Neural cell (in vitro differentiated cells): Measurements from ENCODE around the gene PTPRD. TPM values are rescaled to one million over a fixed set of nuclear protein-coding genes. Genes with fewer than 3 reads are reported as not detected.

Experiments used
- H2AFZ ChIP-seq: fragments of 200-600, 300-800 bp; sonication (generic), shearing (Covaris generic); 2 replicates; pipeline ENCODE4 v1.6.0; 2014; ENCODE audit warnings: low read depth, mild to moderate bottlenecking, antibody characterized with exemption, low read length, moderate library complexity
- H3F3A ChIP-seq: fragments of 200-600 bp; shearing (Covaris generic); 2 replicates; pipeline ENCODE4 v1.6.1; 2016; ENCODE audit warnings: mild to moderate bottlenecking, moderate library complexity, mixed read lengths, antibody characterized with exemption, low read length; ENCODE audit not compliant: insufficient read depth, poor library complexity, severe bottlenecking
- H3K27ac ChIP-seq: fragments of 200-600, 300-800 bp; sonication (generic), shearing (Covaris generic); 2 replicates; pipeline ENCODE4 v1.5.1; 2014; ENCODE audit warnings: mild to moderate bottlenecking, low read length, moderate library complexity
- H3K27me3 ChIP-seq: fragments of 300-800, 200-600 bp; sonication (generic), shearing (Covaris generic); 2 replicates; pipeline ENCODE4 v1.6.0; 2014; ENCODE audit warnings: mild to moderate bottlenecking, low read depth, low read length, moderate library complexity; ENCODE audit not compliant: insufficient read depth
- H3K36me3 ChIP-seq: fragments of 300-800, 200-600 bp; sonication (generic), shearing (Covaris generic); 2 replicates; pipeline ENCODE4 v1.5.1; 2014; ENCODE audit warnings: mild to moderate bottlenecking, antibody characterized with exemption, low read length, moderate library complexity; ENCODE audit not compliant: insufficient read depth
- H3K4me2 ChIP-seq: fragments of 300-800, 200-600 bp; sonication (generic), shearing (Covaris generic); 2 replicates; pipeline ENCODE4 v1.6.0; 2014; ENCODE audit warnings: mild to moderate bottlenecking, low read length
- H3K4me3 ChIP-seq: fragments of 300-800, 200-600 bp; sonication (generic), shearing (Covaris generic); 2 replicates; pipeline ENCODE4 v1.5.1; 2014; ENCODE audit warnings: mild to moderate bottlenecking, low read length, moderate library complexity
- H3K79me2 ChIP-seq: fragments of 200-600 bp; shearing (Covaris generic); replicated peaks from 2 replicates; pipeline ENCODE4 v1.6.0; 2014; ENCODE audit warnings: mild to moderate bottlenecking, low read length, moderate library complexity; ENCODE audit not compliant: insufficient read depth
- H3K9ac ChIP-seq: fragments of 300-800, 200-600 bp; sonication (generic), shearing (Covaris generic); 2 replicates; pipeline ENCODE4 v1.6.1; 2016; ENCODE audit warnings: mild to moderate bottlenecking, low read length, mixed read lengths
- H3K9me2 ChIP-seq: fragments of 200-600 bp; shearing (Covaris generic); 2 replicates; pipeline ENCODE4 v1.6.1; 2016; ENCODE audit warnings: mild to moderate bottlenecking, low read length, mixed read lengths; ENCODE audit not compliant: insufficient read depth
- H3K9me3 ChIP-seq: fragments of 200-600, 300-800 bp; sonication (generic), shearing (Covaris generic); 2 replicates; pipeline ENCODE4 v1.6.1; 2016; ENCODE audit warnings: mild to moderate bottlenecking, mixed run types, low read length, moderate library complexity, mixed read lengths
- H4K20me1 ChIP-seq: fragments of 200-600 bp; shearing (Covaris generic); 2 replicates; pipeline ENCODE4 v1.6.1; 2016; ENCODE audit warnings: mild to moderate bottlenecking, mixed run types; ENCODE audit not compliant: insufficient read depth
- CTCF ChIP-seq: fragments of 450-650 bp; IDR thresholded peaks from 2 replicates; pipeline ENCODE4 v1.5.1; 2014; ENCODE audit warnings: antibody characterized with exemption, mild to moderate bottlenecking, moderate library complexity; ENCODE audit not compliant: poor library complexity, severe bottlenecking
- EP300 ChIP-seq: fragments of 450-650 bp; conservative IDR thresholded peaks from 2 replicates; pipeline ENCODE4 v1.6.1; 2014; ENCODE audit warnings: antibody characterized with exemption, mild to moderate bottlenecking, moderate library complexity; ENCODE audit not compliant: poor library complexity, severe bottlenecking
- EZH2 ChIP-seq: fragments of 200-600, 300-800 bp; shearing (Covaris generic), sonication (generic); IDR thresholded peaks from 2 replicates; pipeline ENCODE4 v1.6.1; 2014; ENCODE audit warnings: antibody characterized with exemption, low read length, borderline replicate concordance, mild to moderate bottlenecking; ENCODE audit not compliant: insufficient read depth, poor library complexity, severe bottlenecking
- MXI1 ChIP-seq: fragments of 450-650 bp; conservative IDR thresholded peaks from 2 replicates; pipeline ENCODE4 v1.6.1; 2014; ENCODE audit warnings: antibody characterized with exemption, mild to moderate bottlenecking; ENCODE audit not compliant: poor library complexity, severe bottlenecking
- POLR2AphosphoS5 ChIP-seq: IDR thresholded peaks from 2 replicates; pipeline ENCODE4 v1.6.1; 2012
- RAD21 ChIP-seq: fragments of 450-650 bp; conservative IDR thresholded peaks from 2 replicates; pipeline ENCODE4 v1.6.1; 2014; ENCODE audit warnings: antibody characterized with exemption, mild to moderate bottlenecking, moderate library complexity
- REST ChIP-seq: IDR thresholded peaks from 2 replicates; pipeline ENCODE4 v1.6.1; 2012; ENCODE audit warnings: borderline replicate concordance
- SMC3 ChIP-seq: fragments of 450-650 bp; conservative IDR thresholded peaks from 2 replicates; pipeline ENCODE4 v1.6.1; 2014; ENCODE audit warnings: antibody characterized with exemption, mild to moderate bottlenecking, moderate library complexity; ENCODE audit not compliant: poor library complexity
- TAF1 ChIP-seq: IDR thresholded peaks from 2 replicates; pipeline ENCODE4 v1.6.1; 2012; ENCODE audit warnings: low read depth
- polyA plus RNA-seq: library from polyadenylated mRNA; depleted of rRNA; stranded (reverse); fragments of >200 nt; gene quantifications from 2 replicates; pipeline ENCODE4 v1.2.3, GENCODE V29; 2014

PTPRD gene
- polyA plus RNA-seq, 1 donor from 2014 or later, result 143 TPM

GRCh38 chr9:9504869-9505268 lies 1107.9 kb downstream of the PTPRD start:
- Histone ChIP-seq H3K79me2 (no peaks in the 10 kb centered on the region), H3K27me3 (no peaks in the 10 kb centered on the region), H3K9ac (no peak overlapping the region), H3K4me2 (no peak overlapping the region), H4K20me1 (no peaks in the 10 kb centered on the region), H3K9me3 (no peaks in the 10 kb centered on the region), H3F3A (no peaks in the 10 kb centered on the region), H2AFZ (no peak overlapping the region), H3K27ac (no peak overlapping the region), H3K9me2 (no peaks in the 10 kb centered on the region), H3K36me3 (no peaks in the 10 kb centered on the region), H3K4me3 (no peak overlapping the region)
- TF ChIP-seq MXI1 (no peak), TAF1 (no peak), POLR2AphosphoS5 (no peak), REST (no peak), EP300 (no peak), EZH2 (no peak)

- no peaks in the 10 kb centered on the region for H3F3A ChIP-seq
- TF ChIP-seq SMC3, result no peak
- no peak for TF ChIP-seq TAF1
- no peak for TF ChIP-seq MXI1
- no peak for TF ChIP-seq POLR2AphosphoS5
- no peak for TF ChIP-seq REST
- TF ChIP-seq CTCF, result no peak
- no peak for TF ChIP-seq EP300
- TF ChIP-seq EZH2, result no peak
- TF ChIP-seq RAD21, result no peak
- no peaks in the 10 kb centered on the region for H4K20me1 ChIP-seq
- no peak overlapping the region for H2AFZ ChIP-seq
- H3K4me2 ChIP-seq, result no peak overlapping the region
- no peak overlapping the region for H3K4me3 ChIP-seq
- no peaks in the 10 kb centered on the region for H3K27me3 ChIP-seq
- H3K9me3 ChIP-seq, result peaks cover 8% of the 10 kb centered on the region
- H3K9me2 ChIP-seq, result no peaks in the 10 kb centered on the region
- no peaks in the 10 kb centered on the region for H3K36me3 ChIP-seq
- H3K9ac ChIP-seq, result no peak overlapping the region
- H3K79me2 ChIP-seq, result no peaks in the 10 kb centered on the region
- H3K27ac ChIP-seq, result no peak overlapping the region
These were observed 1113.3 kb downstream of the PTPRD start for GRCh38 chr9:9499546-9499945.
